Body of pancreas (tissue), 4 donors: ENCODE measurements around the gene SYCP2.

Experiments used
- CTCF ChIP-seq, 7 experiments: fragments of 450-650 bp in 4 of 7; fragments of 200-600 bp in 3 of 7; sonication (generic) in 3 of 7; IDR thresholded peaks; one replicate each; pipeline ENCODE4 v1.5.1; 2016 to 2019; ENCODE audit warnings: antibody characterized with exemption in 7 of 7
- POLR2A ChIP-seq, 3 donors: fragments of 450-650 bp; IDR thresholded peaks; one replicate each; pipeline ENCODE4 v1.6.1; 2016; ENCODE audit warnings: antibody characterized with exemption in 3 of 3, mild to moderate bottlenecking in 2 of 3

- TF ChIP-seq CTCF (IDR thresholded peaks at IDR 0.05) (no peak), POLR2A (IDR thresholded peaks at IDR 0.05) (no peak)
Measured at GRCh38 chr20:59858425-59858824, 75.0 kb downstream of the SYCP2 start.
